NCI-H1930 (cell line): ENCODE data around the gene EFCC1.

Source experiments
- DNase-seq, 2 experiments: peaks; one replicate each; lab custom pipeline; 2025; lab: John Stamatoyannopoulos, UW

EFCC1 gene

DNA sequence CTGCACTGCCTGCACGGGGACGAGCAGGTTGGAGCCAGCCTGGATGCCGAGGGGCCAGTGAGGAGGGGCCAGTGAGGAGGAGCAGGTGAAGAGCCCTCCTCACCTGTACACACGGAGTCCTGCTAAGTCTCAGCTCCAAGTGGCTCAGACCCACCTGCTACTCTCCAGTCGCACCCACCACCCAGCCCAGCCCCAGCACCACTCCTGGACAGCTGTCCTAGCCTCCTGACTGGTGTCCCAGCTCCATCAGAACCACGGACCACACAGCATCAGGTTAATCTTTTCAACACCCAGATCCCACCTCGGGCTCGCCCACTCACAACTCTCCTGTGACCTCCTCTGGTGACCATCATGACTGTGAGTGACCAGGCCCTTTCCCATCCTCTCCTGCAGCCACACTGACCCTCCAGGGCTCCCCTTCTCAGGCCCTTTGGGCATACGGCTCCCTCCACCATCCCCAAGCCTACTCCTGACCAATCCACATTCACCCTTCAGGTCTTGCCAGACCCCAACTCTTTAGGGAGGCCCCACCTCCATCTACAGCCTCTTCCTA, 13.8 kb downstream of the EFCC1 start:
- no peak for DNase-seq

DNA sequence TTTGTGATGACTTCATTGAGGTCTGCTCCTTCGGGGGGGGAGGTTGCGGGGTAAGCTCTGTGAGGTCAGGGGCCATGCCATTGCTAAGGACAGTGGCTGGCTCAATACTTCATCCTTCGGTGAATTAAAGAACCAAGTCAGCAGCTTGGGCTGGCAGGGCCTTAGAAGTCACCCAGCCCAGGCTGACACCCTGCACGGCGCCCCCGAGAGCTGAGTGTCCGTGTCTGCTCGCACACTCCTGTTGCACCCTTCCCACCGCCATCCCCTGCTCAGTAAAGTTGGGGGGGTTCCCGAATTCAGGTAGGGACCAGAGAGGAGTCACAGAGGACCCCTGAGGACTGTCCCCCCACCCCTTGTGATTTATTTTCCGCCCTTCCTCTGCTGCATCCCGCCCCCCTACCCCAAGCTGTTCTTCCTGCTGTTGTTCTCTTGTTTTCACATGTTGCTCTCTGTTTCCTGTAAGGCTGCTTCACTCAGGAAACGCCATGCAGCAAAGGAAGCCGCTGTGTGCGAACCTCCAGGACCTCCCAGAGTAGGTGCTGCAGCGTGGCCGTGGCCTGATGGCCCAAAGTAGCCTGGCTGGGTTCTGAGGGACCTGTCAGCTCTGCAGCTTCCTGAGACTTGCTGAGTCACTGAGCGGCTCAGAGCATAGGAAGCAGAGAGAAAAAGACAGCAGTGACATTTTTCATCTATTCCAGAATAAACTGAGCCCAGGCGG, 14.4 kb downstream of the EFCC1 start:
- DNase-seq, result no peak

DNA sequence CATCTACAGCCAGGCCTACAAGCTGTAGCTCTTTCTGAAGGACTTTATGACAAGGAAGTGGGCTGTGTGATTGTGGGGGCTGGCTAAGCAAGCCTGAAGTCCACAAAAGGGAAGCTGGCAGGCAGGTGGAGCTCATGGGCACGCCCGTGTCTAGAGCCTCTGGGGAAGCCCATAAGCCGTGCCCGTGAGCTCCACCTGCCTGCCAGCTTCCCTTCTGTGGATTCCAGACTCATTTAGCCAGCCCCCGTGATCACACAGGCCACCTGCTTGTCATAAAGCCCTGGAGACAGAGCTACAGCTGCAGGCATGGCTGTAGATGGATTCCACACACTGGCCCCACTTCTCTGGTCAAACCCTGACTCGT, 15.2 kb downstream of the EFCC1 start:
- DNase-seq, result no peak

DNA sequence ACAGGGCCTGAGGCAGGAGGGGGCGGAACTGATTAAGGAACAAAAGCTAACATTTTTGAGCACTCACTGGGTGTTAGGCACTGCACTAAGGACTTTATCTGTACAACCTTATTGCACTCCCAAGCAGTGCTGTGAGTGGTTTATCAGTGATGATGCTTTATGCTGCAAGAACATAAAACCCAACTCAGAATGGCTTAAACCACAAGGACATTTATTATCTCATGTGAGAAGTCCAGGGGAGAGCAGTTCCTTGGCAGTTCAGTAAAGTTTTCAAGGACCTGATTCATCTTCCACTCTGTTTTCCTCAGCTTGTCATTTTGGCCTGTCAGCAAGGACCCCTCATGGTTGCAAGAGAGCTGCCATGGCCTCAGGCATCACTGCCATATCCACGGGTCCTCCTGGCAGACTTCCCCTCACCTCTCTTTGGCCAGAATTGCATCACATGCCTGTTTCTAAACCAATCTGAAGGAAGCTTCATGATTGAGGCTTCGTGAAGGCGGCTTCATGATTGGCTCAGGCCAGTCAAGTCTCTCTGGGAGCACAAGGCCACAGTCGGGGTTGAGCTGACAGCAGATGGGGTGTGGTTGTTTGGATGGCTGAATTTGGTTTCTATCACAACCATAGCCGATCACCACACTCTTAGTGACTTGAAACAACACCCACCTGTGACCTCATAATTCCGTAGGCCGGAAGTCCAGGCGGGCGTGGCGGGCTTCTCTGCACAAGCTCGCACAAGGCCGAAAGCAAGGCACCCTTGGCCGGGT, 15.8 kb downstream of the EFCC1 start:
- DNase-seq, result no peak

DNA sequence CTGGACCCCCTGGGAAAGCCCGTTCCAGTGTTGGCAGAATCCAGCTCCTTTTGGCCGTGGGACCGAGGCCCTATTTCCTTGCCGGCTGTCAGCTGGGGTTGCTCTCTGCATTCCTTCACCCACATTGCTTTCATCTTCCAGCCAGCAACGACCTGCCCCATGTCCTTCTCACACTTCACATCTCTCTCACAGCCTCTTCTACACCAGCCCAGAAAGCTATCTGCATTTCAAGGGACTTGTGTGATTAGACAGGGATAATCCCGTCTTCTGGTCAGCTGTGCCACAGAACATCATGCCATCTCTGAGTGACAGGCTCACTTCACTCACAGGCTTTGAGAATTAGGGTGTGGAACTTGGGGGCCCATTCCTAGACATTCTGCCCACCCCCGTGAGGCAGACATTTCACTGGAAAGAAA, 16.4 kb downstream of the EFCC1 start:
- no peak for DNase-seq

DNA sequence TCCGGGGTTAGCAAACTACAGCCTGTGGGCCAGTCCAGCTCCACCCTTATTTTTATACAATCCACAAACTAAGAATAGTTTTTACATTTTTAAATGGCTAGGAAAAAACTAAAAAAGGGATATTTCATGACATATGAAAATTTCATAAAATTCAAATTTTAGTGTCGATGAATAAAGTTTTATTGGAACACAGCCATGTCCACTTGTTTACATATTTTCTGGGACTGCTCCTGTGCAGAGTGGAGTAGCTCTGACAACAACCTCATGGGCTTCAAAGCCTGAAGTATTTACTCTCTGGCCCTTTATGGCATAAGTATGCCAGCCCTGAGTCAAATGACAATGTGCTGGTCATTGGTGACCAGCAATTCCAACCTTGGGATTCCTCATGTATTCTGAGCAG, 17.2 kb downstream of the EFCC1 start:
- no peak for DNase-seq

DNA sequence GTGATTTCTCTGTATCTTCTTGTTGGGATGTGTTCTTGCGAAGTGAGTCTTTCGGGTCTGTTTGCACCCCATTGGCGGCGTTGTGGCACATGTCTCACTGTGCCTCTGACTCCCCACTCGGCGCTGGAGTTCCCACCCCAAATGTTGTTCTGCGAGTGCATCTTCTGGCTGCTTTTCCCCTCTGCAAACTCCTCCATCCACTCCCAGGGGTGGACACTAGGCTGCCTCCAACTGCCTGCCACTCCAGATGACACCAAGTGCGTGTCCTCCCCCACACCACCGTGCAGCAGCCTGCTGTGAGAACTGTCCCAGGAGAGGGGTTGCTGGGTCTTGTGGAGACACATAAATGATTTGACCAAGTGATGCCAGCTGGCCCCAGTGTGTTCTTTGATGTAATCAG, 17.6 kb downstream of the EFCC1 start:
- no peak for DNase-seq

DNA sequence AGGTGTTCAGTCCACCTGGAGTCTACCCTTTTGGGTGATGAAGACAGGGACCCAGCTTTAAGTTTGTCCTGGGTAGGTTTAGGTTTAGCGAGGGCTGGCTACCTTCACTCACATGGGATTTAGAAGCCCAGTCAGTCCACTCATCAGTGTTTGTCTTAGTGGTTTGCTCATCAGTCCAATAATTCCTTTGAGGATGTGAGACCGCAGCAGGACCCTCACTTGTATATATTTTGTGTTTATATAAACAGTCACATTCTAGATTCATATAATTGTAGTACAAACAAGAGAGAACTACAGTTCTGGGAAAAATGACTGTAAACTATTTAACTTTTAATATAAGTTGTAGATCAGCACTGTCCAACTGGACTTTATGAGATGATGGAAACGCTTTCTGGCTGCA, 18.2 kb downstream of the EFCC1 start:
- DNase-seq, result no peak

DNA sequence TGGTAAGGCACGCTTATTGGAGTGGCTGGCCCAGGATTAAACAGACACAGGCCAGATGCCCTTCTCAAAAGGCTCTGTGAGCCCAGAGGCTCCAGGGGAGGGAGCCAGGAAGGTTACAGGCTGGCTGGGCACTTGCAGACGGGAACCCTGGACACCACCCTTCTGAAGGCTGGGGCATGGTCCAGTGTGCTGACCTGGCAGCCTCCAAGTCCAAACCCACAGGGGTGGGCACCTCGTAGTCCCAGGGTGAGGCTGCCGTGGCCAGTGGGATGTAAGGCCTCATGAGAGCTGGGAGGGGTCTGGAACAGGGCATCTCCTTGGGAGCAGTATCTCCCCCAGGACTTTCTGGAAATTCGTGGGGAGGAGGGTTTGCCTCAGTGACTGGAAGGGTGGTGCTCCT, 19.6 kb downstream of the EFCC1 start:
- no peak for DNase-seq

DNA sequence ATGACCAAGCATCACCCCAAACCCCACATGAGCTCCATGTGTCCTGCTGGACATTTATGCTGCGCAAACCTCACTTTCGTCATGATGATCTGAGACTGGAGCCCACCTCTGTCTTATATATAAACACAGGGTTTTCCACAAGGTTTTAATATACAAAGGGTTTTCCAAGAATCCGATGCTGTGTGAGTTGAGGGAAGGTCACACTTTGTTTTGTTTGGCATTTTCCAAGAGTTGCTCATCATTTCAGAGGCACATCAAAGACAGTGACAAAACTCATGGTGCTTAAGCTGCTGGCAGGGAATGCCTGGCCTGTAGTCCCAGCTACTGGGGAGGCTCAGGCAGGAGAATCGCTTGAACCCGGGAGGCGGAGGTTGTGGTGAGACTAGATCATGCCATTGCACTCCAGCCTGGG, 20.0 kb downstream of the EFCC1 start:
- DNase-seq, result no peak

DNA sequence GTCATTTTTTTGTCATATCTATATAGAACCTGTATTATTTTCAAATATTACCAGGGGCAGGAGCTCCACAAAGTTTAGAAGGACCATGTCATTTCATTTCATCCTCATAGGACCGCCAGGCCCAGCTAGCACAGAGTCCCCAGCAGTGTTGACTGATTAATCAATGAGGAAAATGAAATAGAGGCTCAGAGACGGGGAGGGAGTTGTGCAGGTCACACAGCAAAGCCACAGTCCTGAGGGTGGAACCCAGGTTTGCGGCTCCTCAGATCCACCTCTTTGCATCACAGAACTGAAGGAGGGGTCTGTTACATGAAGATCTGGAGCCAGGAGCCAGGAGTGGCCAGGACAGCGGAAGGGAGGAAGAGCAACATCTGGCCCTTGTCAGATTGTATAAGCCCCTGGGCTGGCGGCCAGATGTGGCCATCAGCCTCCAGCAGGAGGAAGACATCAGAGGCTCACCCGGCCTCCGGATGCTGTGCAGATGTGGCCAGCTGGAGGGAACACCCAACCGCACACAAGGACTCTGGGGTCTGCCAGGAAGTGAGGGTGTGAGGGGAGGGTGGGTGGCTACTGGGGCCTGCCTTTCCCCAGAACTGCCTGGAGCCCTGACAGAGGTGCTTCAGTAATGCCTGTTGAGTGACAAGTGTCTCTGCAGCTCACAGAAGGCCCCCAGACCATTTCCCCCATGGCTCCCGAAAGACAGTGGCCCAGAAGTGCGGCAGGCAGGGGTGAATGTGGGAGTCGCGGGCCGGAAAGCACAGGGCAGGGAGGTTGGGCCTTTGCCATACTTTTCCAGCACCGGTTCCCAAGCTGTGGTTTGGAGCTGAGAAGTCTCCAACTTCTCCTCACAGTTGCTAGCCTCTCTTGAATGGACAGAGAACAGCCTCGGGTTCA, 21.3 kb downstream of the EFCC1 start:
- DNase-seq, result no peak

DNA sequence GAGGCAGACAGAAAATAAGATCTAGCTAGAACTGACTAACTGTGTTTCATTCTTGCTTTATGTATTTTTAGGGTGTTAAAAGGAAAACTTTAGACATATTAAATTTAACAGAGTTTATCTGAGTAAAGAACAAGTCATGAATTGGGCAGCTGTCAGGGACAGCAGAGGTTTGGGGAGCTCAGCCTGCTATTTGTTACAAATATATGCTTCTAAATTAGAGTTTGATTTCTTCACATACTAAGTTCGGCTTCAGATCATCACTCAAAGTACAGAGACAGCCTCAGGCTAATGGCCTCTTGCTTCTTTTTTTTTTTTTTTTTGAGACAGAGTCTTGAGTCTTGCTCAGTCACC, 21.9 kb downstream of the EFCC1 start:
- DNase-seq, result no peak

DNA sequence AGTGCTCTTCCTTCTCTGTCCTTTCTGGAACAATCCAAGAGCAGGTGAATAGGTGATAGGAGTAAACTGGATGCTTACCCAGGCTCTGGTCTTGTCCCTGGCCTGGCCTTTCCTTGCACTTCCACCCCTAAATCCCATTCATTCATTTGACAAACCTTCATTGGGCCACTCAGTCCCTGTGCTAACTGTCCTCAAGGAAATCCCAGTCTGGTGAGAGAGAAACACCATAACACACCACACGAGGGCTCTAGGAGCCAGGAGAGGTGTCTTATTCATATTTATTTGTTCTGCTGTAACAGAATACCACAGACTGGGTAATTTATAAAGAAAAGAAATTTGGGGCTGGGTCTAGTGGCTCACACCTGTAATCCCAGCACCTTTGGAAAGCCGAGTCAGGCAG, 22.8 kb downstream of the EFCC1 start:
- no peak for DNase-seq

DNA sequence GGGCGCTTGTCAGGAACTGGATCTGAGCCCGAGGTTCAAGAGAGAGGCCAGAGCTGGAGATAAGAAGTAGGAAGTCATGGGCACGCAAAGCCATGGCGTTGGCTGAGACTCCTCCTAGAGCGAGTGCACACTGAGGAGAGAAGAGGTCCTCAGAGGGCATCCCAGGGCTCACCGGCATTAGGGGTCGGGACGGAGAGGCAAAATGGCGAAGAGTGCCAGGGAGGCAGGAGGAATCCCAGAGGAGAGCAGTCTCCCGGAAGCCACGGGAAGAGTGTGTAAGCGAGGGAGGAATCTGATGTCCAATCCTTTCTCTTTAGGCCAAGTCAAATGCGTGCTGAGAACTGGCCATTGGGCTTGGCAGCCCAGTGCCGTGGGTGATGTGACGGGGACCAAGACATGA, 24.0 kb downstream of the EFCC1 start:
- no peak for DNase-seq

DNA sequence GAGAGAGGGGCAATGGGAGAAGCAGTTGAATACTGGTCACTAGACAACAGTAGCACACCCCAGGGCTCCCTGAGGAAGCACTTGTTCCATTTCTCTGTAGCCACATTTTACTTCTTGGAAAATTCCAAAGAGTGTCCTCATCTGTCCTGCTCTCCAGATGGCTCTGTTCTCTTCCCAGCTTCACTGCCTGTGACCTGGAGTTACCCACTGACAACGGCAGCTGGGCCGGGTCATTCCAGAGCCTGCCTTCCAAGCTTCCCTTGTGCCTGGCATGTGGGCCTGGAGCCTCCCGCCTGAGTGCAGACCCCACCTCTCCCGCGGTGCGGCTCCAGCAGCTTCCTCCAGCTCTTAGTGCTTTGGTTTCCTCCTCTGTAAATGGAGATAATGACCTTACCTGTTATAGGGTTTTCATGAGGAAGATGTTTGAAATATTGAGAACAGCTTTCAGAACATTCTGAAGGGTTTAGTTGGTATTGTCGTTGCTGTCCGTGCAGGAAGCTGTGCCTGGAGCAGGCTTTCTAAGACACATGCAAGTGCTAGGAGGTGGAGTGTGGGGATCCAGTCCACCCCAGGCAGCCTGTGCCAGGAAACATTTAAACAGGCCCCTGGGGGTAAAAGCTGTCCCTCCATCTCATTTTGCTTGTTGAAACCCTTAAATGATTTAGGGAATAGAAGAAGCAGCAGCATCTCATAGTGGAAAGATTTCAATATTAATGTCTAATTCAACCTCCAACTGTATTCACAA, 24.8 kb downstream of the EFCC1 start:
- DNase-seq, result no peak

DNA sequence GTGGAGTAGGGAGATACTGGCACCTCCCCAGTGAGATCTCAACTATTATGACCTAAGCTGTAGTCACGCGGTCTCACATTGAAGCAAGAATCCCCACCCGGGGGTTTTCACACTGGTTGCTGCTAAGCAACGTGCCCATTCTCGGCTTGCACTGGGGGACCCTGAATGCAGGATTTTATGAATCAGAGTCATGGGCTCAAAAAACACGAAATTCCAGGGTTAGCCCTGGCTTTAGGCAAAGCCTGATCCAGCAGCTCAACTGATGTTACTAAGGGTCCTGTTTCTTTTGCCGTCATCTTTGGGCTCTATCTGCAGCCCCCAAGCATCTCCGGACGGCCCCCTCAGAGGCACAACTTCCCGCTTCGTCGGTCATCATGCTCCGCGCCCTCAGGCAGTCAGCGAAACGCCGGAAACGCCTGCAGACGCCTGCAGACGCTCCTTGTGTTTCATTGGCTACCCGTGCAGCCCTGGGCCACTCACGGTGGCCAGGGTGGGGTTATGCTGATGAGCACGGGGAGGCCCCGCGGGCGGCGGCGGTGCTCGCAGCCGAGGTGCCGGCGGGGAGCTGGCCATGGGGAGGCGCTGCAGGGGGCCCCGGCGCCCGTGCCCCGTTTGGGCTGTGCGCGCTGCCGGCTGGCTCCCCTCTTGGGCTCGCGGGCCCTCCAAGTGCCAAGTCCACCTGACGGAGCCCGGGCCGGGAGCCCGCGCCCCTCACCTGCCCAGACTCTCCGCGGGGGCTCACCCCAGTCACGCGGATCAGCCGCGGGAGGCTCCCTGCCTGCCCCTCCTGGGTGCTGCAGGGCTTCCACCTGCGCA, 25.8 kb downstream of the EFCC1 start:
- DNase-seq, result peak; percentile 85 to 88

DNA sequence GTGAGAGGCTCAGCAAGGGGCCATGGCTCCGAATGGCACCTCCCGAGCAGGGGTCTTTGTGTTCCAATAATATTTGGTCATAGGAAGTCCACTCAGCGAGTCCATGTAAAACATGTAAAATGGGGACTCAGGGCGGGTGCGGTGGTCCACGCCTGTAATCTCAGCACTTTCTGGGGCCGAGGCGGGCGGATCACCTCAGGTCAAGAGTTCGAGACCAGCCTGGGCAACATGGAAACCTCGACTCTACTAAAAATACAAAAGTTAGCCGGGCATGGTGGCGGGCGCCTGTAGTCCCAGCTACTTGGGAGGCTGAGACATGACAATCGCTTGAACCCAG, 26.4 kb downstream of the EFCC1 start:
- no peak for DNase-seq

DNA sequence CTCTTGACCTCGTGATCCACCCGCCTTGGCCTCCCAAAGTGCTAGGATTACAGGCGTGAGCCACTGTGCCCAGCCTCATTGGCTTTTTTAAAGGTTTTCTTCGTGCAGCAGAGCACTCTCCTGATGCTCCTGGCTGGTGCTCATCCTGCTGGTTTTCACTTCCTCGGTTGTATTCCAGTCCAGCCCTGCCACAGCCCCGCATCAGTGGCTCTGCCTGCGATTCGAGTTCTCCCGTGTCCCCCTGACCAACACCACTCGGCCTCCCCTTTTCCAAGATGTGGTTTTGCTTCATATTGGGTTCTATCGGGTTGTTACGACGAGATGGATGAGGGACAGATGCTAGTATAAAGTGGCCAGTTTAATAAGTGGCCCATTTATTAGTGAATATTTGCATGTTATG, 27.8 kb downstream of the EFCC1 start:
- no peak for DNase-seq

DNA sequence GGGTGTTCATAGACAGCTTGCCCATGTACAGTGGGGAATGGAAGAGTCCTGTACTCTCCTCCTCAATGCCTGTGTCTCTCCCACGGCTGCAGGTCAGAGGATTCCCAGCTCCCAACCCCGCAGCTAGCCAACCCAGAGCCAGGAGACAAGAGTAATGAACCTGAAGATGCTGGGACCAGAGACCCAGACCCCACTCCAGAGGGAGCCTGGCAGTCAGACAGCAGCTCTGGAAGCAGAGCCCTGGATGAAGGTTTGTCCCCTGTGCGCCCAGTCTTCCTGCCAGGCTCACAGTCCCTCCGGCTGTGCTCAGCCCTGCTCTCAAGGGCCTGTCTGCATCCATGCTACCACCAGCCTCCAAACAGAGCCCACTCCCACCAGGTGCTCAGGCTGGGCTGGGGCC, 29.5 kb downstream of the EFCC1 start:
- no peak for DNase-seq

DNA sequence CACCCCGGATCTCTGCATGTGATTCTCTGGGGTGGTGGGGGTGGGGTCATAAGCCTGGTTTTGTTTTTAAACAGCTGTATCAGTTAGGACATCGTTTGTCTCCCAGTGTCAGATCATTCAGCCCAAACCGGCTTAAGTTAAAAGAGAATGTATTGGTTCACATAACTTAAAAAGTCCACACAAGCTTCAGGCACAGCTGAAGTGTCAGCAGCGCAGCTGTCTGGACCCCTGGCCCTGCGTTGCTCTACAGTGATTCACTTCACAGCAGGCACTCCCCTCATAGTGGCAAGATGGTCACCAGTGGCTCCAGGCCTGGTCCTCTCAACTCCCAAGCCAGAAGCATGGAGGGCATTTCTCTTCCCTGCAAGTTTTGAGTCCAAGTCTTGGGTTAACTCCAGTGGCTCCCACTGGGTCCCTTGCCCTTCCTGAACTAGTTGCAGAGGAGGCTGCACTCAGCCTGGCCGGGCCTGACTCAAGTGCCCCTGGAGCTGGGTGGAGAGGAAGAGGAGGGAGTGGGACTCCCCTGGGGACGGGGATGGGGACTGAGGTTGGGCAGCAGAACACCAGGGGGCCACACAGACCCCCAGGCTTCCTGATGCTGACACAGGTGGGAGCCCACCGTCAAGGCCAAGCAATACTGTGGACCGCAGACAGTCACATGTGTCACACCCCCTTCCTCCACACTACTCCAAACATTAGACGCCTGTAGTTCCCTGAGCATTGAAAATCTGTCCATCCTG, 30.5 kb downstream of the EFCC1 start:
- no peak for DNase-seq
